ENCODE measurements around the gene DICER1.
"Not testable (repeated sequence)": the region's sequence is repeated elsewhere in the genome, so short reads cannot be mapped to it uniquely, and the experiment has no call there.

Gene DICER1, protein sequence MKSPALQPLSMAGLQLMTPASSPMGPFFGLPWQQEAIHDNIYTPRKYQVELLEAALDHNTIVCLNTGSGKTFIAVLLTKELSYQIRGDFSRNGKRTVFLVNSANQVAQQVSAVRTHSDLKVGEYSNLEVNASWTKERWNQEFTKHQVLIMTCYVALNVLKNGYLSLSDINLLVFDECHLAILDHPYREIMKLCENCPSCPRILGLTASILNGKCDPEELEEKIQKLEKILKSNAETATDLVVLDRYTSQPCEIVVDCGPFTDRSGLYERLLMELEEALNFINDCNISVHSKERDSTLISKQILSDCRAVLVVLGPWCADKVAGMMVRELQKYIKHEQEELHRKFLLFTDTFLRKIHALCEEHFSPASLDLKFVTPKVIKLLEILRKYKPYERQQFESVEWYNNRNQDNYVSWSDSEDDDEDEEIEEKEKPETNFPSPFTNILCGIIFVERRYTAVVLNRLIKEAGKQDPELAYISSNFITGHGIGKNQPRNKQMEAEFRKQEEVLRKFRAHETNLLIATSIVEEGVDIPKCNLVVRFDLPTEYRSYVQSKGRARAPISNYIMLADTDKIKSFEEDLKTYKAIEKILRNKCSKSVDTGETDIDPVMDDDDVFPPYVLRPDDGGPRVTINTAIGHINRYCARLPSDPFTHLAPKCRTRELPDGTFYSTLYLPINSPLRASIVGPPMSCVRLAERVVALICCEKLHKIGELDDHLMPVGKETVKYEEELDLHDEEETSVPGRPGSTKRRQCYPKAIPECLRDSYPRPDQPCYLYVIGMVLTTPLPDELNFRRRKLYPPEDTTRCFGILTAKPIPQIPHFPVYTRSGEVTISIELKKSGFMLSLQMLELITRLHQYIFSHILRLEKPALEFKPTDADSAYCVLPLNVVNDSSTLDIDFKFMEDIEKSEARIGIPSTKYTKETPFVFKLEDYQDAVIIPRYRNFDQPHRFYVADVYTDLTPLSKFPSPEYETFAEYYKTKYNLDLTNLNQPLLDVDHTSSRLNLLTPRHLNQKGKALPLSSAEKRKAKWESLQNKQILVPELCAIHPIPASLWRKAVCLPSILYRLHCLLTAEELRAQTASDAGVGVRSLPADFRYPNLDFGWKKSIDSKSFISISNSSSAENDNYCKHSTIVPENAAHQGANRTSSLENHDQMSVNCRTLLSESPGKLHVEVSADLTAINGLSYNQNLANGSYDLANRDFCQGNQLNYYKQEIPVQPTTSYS (N-terminal part only)

GRCh38 chr14:95157327-95158189 lies at the start of gene DICER1:
TSS of gene DICER1 (minus strand) at chr14:95157529. CDS start at chr14:95133458, 24,071 bp downstream.
- peak; percentile 73 for DNase-seq

GRCh38 chr14:95206534-95206933 lies 49.2 kb upstream of the DICER1 start:
- DNase-seq: no peak

- DNase-seq: no peak
These were observed 47.4 kb upstream of the DICER1 start for GRCh38 chr14:95204705-95205104.

DNA sequence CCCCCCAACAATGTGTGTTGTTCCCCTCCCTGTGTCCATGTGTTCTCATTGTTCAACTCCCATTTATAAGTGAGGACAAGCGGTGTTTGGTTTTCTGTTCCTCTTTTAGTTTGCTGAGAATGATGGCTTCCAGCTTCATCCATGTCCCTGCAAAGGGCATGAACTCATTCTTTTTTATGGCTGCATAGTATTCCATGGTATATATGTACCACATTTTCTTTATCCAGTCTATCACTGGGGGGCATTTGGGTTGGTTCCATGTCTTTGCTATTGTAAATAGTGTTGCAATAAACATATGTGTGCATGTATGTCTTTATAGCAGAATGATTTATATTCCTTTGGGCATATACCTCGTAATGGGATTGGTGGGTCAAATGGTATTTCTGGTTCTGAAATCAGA lies 44.4 kb upstream of the DICER1 start:
- not testable (repeated sequence) for DNase-seq

DNA sequence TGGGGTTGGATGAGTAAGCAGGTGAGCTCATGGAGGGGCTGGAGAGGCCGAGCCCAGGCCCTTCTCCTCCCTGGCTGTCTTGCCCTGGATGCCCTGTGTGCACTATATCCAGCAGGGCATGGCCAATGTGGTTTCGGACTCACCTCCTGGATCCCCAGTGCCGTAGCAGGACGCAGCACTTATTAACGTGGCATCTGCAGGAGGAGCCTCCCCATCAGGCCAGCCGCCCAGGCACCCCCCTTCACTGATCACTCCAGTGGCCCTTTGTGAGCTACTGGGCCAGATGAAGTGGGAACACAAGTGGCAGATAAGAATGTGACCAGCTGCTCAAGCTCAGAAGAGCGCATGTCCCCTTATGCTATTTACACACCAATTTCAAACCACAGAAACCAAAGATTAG lies 43.1 kb upstream of the DICER1 start:
- peak; percentile 13 for DNase-seq

DNA sequence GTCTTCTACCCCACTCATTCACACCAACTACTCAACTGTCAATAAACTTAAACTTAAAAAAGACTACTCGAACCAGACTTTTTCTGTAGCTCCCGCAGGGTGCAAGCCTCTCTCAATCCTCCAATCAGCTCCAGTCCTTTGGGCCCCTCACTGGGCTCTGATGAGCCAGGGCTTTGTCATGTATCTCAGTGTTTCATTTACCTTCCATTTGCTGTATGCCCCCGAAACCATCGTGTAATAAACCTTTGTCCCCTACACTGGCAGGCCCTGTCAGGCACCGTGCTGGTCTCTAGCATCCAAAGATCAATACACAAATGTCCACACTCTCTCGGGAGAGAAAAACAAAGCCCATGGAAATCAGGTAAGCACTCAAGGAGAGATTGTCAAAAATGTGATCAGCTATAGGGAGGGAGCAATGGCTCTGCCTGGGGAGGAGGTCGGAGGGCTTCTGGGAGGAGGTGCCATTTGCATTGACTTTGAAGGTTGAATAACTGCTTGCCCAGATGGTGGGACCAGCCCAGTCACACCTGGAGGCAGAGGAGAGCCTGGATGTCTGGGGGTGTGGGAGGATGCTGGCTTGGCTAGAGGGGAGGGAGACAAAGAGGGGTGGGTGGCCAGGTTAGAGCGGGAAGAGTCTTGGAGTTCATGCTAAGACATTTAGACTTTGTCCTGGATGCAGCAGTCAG lies 42.1 kb upstream of the DICER1 start:
- DNase-seq: no peak

GRCh38 chr14:95198320-95198719 lies 41.0 kb upstream of the DICER1 start:
- DNase-seq: no peak

GRCh38 chr14:95197551-95197950 lies 40.2 kb upstream of the DICER1 start:
- no peak for DNase-seq

DNA sequence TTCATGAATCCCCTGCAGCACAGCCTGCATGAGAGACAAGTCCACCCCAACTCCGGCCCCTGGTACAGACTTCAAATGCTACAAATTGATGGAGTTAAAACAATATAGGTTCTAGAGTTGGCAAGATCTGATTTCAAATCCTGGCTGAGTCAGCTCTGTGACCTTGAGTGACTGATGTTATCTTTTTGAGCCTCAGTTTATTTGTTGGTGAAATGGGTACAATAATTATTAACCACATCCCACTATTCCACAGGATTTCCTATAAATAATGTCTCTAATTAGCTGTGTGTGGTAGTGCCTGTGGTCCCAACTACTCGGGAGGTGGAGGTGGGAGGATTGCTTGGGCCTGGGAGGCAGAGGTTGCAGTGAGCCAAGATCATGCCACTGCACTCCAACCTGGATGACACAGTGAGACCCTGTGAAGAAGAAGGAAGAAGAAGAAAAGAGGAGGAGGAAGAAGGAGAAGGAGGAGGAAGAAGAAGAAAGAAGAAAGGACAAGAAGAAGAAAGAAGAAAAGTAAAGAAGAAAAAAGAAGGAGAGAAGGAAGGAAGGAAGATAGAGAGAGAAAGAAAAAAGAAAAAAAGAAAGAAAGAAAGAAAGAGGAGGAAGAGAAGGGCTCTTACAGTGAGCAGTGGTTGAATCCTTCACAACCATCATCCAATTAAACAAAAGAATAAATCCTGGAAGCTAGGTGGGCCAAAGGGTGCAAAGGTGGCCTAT lies 39.7 kb upstream of the DICER1 start:
- no peak for DNase-seq

DNA sequence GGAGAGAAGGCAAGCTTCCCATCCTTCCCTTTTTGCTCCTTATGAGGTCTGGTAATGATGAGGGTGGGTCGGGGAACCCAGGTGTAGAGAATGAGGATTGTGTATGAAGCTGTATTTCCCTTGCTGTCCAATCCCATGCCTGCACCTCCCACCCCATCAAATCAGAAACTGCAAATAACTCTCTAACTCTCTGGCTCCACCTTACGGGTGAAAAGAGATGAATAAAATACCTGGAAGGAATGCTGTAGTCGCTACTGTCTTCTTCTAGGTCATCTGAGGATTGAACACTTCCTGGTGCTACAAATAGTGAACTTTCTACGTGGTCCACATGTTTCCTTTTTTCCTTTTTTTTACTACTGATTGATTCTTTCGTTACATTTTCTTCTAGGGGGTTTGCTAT lies 38.9 kb upstream of the DICER1 start:
- DNase-seq: no peak

- DNase-seq: no peak
These were observed 37.7 kb upstream of the DICER1 start for GRCh38 chr14:95195031-95195430.

GRCh38 chr14:95193081-95193480 lies 35.8 kb upstream of the DICER1 start:
- no peak for DNase-seq

DNA sequence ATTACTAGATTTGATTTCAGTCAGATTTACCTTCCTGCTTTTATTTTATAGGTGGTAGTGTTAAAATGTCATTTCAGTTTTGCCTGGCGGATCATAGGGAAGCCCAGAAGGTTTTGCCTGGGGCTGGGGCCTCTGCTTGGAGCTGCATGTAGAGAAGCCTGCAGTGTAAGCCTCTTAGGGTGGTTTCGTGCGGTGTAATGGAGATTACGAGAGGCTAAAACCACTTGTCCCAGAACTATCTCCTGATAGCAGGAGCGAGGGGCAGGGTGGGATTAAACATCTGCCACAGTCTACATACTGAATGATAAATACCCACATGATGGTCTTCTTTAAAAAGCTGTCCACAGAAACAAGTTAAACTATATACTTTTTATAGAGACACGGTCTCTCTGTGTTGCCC lies 35.0 kb upstream of the DICER1 start:
- DNase-seq: no peak

- no peak for DNase-seq
These were observed 34.3 kb upstream of the DICER1 start for GRCh38 chr14:95191445-95192199.

- DNase-seq: no peak
These were observed 33.5 kb upstream of the DICER1 start for GRCh38 chr14:95190857-95191256.

GRCh38 chr14:95190346-95190840 lies 33.1 kb upstream of the DICER1 start:
- no peak for DNase-seq

DNA sequence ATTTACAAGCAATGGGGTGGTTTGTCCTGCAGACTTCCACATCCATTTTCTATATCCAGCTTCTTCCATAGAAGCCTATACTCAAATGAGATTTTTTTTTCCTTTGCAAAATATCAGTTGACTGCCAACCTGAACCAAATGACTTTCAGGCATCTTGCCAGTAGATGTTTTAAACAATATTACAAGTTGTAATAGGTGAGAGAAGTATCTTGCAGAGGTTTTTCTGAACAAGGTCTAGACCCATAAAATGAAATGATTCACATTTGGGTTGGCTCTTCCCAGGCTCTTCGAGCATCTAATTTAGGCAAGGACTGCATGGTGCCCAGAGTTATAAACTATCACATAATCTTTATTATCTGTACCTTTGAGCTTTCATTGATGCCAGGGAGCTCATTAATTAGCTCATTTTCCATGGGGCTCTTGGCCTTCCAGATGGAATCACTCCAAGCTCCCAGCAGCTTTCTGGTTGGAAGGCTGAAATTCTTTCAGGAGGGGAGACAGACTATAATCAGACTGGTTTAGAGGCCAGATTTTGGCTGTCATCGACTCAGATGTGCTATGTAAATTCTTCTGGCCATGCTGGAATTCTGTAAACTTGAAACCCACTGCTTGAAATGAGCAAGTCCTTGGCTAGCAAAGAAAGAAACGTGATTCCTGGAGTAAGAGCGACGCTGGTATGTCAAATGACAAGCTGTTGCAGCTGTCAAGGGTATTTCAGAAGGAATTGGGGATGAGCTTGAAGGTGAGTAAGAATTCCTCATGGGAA lies 32.2 kb upstream of the DICER1 start:
- DNase-seq: no peak

DNA sequence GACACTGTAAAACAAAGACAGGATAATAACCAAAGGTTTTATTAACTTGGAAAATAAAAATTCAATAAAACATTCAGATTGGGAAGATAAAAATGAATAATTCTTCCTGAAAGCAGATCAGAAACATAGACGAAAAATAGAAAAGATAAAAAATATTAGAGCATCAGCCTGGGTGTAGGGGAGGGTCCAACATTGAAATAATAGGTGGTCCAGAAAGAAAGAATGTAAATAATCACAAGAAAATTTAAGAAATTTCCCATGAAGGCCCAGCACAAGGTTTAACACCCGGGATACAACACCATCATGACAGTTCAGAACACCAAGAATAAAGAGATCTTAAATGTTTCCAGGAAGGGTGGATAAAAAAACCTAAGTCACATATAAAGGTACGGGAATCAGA lies 31.1 kb upstream of the DICER1 start:
- no peak for DNase-seq

DNA sequence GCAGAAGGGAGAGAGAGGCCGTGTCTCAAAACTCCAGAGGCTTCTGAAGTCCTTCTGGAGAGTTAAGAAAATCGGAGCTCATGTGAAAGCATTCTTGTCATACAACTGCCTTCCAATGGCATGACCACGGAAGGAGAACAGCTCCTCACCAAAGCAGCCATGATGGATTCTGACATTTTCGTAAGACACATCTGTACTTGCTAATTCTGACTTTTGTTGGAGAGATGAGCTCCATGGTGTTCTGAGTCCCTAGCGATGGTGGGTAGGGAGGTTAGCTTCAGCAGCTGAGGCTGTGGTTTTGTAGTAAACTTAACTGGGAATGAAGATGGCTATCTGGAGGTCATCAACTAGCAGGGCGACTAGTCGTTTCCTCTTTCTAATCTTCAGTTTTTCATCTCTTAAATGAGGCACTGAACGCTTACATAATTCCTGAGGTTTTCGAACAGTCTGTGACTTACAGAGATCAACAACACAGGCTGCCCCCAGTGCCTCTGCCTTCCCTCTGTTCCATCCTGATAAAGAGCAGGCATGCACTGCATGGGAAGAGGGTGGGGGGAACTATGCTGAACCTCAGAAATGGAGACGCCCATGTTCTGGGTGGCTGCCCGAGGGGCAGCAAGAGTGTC lies 28.6 kb upstream of the DICER1 start:
- DNase-seq: no peak
